NOMO-1 treated with dmso at 0.1 percent for 144 hours (cell line): ENCODE measurements around the gene BMP2K.

Source experiments
- DNase-seq: peaks from one replicate; lab custom pipeline; 2025; ENCODE audit not compliant: unreplicated experiment; lab: John Stamatoyannopoulos, UW

BMP2K gene

GRCh38 chr4:78776079-78776728 lies at the start of gene BMP2K:
Gene BMP2K (plus strand): TSS chr4:78776350. CDS start chr4:78776544, 194 bp downstream.
- peak; percentile 73 for DNase-seq

DNA sequence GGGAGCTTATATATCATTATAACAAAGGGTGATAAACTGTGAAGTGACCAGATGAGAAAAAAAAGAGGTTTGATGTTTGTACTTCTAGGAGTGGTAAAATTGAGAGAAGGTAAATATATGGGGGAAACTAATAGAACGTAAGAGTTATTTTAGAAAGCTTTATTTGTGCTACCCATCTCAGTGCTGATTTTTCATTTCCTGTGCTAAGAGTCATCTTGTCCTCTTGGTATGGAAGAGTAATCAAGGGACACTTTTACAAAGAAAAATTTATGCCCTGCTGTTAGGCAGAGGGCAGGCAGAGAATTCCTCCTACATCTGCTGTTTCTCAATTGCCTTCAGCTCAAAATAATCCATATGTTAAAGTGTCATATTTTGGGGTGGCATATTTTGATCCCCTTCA lies 49.6 kb upstream of the BMP2K start:
- DNase-seq: no peak

GRCh38 chr4:78732332-78733104 lies 43.6 kb upstream of the BMP2K start:
- no peak for DNase-seq

DNA sequence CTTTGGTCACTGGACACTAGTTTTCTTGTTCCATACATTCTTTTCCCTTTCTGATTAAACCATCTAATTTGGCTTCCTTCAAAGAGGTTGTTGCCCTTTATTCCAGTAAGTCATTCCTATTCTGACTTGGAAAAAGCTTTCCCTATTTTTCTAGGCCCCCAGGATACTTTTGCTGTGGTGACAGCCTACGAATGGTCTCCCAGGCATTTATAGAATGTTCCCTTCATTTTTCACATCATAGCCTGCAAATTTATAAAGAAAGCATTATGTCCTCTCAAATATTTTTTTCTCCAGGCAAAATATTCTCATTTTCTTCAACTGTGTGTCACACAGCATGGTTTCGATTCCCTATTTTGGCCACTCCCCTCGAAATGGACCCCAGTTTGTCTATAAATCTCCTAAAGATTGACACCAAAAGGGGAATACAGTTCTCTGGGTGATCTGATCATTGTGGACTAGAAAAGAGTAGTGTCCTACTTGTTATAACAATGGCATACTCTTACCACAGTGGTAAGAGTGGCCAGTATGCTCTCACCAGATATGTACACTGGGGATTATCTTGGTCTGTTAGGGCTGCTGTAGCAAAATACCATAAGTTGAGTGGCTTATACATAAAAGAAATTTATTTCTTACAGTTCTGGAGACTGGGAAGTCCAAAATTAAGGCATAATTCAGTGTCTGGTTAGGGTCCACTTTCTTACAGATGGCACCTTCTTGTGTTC lies 41.5 kb upstream of the BMP2K start:
- DNase-seq: no peak

GRCh38 chr4:78735697-78736096 lies 40.5 kb upstream of the BMP2K start:
- DNase-seq: no peak

DNA sequence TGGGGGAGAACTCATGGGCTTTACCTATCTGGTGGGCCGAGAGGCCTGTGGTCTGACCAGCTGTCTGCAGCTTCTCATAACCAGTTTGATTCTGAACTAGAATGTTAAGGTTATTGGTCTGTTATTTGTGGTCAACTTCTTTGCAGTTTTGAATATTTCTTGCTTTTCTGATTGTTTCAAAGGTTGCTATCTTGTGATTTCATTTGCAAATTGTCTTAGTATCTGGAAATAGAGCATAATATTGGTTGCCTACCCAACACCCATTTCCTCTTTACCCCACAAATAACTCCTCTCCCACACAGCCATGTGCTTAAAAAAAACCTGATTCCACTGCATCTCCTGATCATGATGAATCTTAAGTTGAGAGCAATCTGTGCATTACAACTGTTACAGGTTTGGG lies 39.1 kb upstream of the BMP2K start:
- DNase-seq: no peak

- no peak for DNase-seq
Observed at GRCh38 chr4:78737973-78738372, 38.2 kb upstream of the BMP2K start.

GRCh38 chr4:78742300-78742699 lies 33.9 kb upstream of the BMP2K start:
- no peak for DNase-seq

DNA sequence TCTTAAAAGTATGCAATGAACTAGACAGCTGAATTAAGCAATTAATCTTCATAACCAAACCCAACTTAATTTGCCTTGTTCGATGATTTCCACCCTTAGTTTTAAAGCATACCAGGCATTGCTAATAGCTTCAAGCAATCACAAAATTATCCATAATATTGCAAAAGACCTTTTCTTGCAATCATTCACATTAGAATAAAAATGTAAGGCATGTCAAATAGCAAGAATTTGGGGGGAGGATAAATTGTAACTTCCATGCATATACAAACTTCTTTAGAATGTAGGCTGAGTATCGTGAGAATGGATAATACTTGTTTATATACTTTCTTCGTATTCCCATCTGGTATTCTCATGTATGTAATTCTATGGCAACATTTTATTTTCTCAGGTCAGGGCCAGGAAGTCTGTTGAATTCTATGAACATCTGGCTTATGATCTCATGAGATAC lies 28.7 kb upstream of the BMP2K start:
- no peak for DNase-seq

GRCh38 chr4:78748381-78748780 lies 27.8 kb upstream of the BMP2K start:
- DNase-seq: no peak

DNA sequence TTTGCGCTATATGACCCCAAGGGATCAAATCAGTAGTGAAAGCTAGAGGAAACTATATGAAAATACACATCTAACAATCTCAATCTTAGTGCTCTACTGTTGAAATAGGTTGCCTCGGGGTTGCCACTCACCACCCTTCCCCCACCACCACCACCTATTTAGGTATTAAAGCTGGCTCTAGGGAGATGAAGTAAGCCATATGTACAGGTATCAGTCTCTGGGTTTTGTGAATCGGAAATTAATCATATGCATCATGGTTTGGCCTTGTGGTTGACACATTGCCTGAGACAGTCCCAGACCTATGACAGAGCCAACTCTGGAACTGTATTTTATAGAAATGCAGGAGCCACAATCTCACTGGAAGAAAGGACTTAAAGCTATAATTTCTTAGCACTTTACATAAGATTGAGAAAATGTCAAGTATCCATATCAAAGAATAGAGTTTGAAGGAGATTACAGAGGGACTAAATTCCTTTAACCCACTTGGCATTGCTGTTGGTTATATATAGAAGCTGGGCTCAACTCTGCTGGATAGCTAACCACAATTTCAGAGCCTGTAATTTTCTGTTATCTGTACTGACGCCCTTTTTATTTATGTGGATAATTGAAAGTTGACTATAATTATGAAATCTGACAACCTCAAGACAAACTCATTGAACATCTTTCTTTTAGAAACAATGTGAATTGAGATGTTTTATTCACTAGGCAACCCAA lies 26.7 kb upstream of the BMP2K start:
- no peak for DNase-seq

- peak; percentile 77 for DNase-seq
Observed at GRCh38 chr4:78749972-78750727, 26.0 kb upstream of the BMP2K start.

DNA sequence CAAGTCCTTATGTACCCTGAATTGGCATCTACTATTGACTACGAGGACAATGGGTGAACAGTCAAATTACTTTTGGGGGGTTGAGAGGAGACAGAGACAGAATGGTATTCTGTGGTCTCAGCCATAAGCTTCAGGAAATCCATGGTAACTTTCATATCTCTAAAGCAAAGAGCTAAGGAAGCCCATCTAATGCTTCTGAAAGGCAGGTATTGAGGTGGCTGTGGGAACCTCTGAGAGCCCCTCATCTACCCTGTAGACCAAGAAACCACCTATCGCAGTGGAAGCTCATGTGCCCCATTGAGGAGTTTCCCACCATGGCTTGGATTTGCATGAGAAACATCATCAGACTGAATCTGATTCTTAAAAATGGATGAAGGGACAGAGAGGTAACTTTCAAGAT lies 23.1 kb upstream of the BMP2K start:
- no peak for DNase-seq

GRCh38 chr4:78754872-78755271 lies 21.3 kb upstream of the BMP2K start:
- DNase-seq: no peak

- DNase-seq: no peak
Observed at GRCh38 chr4:78756137-78756536, 20.0 kb upstream of the BMP2K start.

- DNase-seq: no peak
Observed at GRCh38 chr4:78756776-78757175, 19.4 kb upstream of the BMP2K start.

- DNase-seq: no peak
Observed at GRCh38 chr4:78757574-78757973, 18.6 kb upstream of the BMP2K start.

DNA sequence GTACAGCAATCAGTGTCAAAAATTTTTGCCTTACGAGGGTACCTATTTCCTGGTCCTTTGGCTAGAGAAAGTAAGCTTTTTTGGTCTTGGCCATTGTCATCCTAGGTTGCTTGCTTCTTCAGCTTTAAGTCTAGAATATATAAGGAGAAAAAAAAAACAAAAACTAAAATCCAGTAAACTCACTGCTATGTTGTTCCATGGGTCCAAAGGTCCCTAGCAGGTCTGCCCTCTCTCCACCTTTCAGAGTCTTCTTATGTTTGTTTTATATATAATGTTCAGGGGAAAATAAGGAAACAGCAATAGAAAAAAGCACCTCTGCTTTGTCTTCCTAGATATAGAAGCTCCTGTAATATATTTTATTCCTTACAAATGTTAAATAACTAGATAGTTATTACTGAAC lies 18.1 kb upstream of the BMP2K start:
- DNase-seq: no peak

DNA sequence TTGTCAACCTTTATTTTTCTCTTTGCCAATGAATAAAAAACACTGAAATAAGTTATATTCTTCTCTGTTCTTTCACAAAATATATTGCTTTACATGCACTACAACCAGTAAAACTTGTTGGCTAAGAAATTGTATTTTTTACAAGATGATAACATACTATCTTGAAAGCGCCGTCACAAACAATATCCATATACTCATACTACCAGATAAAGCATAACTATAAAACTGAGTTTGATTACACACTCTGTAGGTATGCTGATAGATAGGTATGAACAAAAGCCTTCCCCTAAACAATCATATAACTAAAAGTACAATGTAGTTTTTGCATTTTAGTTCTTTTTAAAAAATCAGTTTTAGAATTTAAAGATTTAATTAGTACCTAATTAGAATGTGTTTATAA lies 13.6 kb upstream of the BMP2K start:
- DNase-seq: no peak

GRCh38 chr4:78763251-78763650 lies 12.9 kb upstream of the BMP2K start:
- no peak for DNase-seq
